Airway epithelial cell (primary cell): ENCODE measurements around the gene KRAS. TPM values are rescaled to one million over a fixed set of nuclear protein-coding genes. Genes with fewer than 3 reads are reported as not detected.

Source experiments
- total RNA-seq: library from RNA; depleted of rRNA; stranded (reverse); fragments of >200 nt; gene quantifications from 2 replicates; pipeline ENCODE4 v1.2.3, GENCODE V29; 2015

The KRAS gene
- 11.5 and 14.8 TPM in 2 replicates for total RNA-seq

DNA sequence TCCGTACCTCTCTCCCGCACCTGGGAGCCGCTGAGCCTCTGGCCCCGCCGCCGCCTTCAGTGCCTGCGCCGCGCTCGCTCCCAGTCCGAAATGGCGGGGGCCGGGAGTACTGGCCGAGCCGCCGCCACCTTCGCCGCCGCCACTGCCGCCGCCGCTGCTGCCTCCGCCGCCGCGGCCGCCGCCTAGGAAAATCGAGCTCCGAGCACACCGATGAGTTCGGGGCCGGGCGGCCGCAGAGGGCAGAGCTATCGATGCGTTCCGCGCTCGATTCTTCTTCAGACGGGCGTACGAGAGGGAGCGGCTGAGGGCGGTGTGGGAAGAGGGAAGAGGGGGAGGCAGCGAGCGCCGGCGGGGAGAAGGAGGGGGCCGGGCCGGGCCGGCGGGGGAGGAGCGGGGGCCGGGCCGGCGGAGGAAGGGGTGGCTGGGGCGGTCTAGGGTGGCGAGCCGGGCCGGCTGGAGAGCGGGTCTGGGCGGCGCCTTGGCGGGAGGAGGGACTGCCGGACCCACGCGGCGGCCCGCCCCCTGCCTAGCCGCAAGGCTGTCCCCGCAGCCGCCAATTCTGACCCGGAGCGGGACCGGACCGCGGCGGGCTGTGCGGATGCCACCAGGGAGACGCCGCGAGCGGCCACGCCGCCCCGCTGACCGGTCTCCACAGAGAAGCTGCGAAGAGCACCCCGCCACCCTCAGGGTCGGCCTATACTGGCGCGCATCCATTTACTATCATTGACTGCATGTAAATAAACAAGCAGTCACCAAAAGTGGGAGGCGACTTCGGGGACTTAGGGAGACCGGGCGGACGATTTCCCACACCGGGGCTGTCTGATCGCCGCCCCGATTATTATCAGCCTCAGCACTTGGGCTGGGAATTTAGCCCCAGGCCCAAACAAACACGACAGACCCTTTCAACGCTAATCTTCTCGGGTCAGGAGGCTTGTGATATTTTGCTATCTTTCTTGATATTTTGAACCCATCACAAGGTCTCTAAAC, at the start of gene KRAS:
Gene KRAS (minus strand): TSS at position 186 of the 987 bp plus-strand sequence.

GRCh38 chr12:25195056-25195971, 55.4 kb downstream of the KRAS start, which contains the start of the genes DNAI7 and ETFRF1:
Gene DNAI7, minus strand, starts transcription at chr12:25195160. Its CDS starts 82 bp downstream, at chr12:25195078.
Gene ETFRF1, plus strand, starts transcription at chr12:25195237. Its CDS starts 8,720 bp downstream, at chr12:25203957.

Other genes starting within 250 kb of the KRAS start
- 0.28 TPM in 1 of 2 replicates, not detected in the other for gene DNAI7, start 55.8 kb downstream of the KRAS start, total RNA-seq
- gene ETFRF1, start 55.7 kb downstream of the KRAS start, total RNA-seq: 15.2 and 26.9 TPM in 2 replicates